NCI-H345 treated with DMSO at 0.1 percent for 48 hours (cell line): ENCODE measurements around the gene NEDD8.

Experiments
- DNase-seq: peaks from one replicate; lab custom pipeline; 2025; ENCODE audit not compliant: unreplicated experiment; lab: John Stamatoyannopoulos, UW

Gene NEDD8

GRCh38 chr14:24232121-24232644 is at the start of gene NEDD8:
Gene NEDD8 (minus strand): TSS chr14:24232367. CDS start chr14:24232267, 100 bp downstream.
- peak; percentile 93 for DNase-seq

GRCh38 chr14:24281636-24282035 is 49.5 kb upstream of the NEDD8 start:
- DNase-seq, result no peak

- no peak for DNase-seq
These were observed 48.8 kb upstream of the NEDD8 start for GRCh38 chr14:24280797-24281460.

GRCh38 chr14:24279301-24280186 is 47.4 kb upstream of the NEDD8 start:
- no peak for DNase-seq

GRCh38 chr14:24278424-24278823 is 46.3 kb upstream of the NEDD8 start:
- DNase-seq, result no peak

GRCh38 chr14:24277606-24278321 is 45.6 kb upstream of the NEDD8 start:
- no peak for DNase-seq

- no peak for DNase-seq
These were observed 44.9 kb upstream of the NEDD8 start for GRCh38 chr14:24277071-24277470.

- DNase-seq, result no peak
These were observed 42.0 kb upstream of the NEDD8 start for GRCh38 chr14:24274101-24274543.

- no peak for DNase-seq
These were observed 41.3 kb upstream of the NEDD8 start for GRCh38 chr14:24273422-24273998.

- no peak for DNase-seq
These were observed 40.3 kb upstream of the NEDD8 start for GRCh38 chr14:24272467-24272866.

- DNase-seq, result no peak
These were observed 39.7 kb upstream of the NEDD8 start for GRCh38 chr14:24271834-24272263.

- DNase-seq, result peak; percentile 91
These were observed 39.1 kb upstream of the NEDD8 start, which contains the start of gene RABGGTA for GRCh38 chr14:24271134-24271833. Gene RABGGTA (minus strand): TSS chr14:24271597. CDS start chr14:24271115, 482 bp downstream.

- DNase-seq, result no peak
These were observed 38.5 kb upstream of the NEDD8 start for GRCh38 chr14:24270537-24271133.

- no peak for DNase-seq
These were observed 37.9 kb upstream of the NEDD8 start for GRCh38 chr14:24269910-24270536.

- DNase-seq, result no peak
These were observed 37.2 kb upstream of the NEDD8 start for GRCh38 chr14:24269368-24269767.

- no peak for DNase-seq
These were observed 36.1 kb upstream of the NEDD8 start for GRCh38 chr14:24268225-24268624.

- no peak for DNase-seq
These were observed 35.3 kb upstream of the NEDD8 start for GRCh38 chr14:24267516-24267915.

GRCh38 chr14:24266344-24267244 is 34.4 kb upstream of the NEDD8 start:
- DNase-seq, result no peak
